GM18507 (cell line): Measurements from ENCODE around the gene FZD10.

ENCODE experiments used
- DNase-seq: peaks from one replicate; pipeline ENCODE4 v3.0.0; 2011; ENCODE audit warnings: low read depth; ENCODE audit not compliant: insufficient read length; ENCODE audit errors: extremely low spot score
- FAIRE-seq: peaks from 2 replicates; lab custom pipeline; 2011; peaks lifted over from hg19 to GRCh38; lab: Jason Lieb, UNC

Gene FZD10

GRCh38 chr12:130131025-130131424 lies 31.2 kb upstream of the FZD10 start:
- DNase-seq (no peak), FAIRE-seq (no peak)

- FAIRE-seq (no peak), DNase-seq (no peak)
Observed at GRCh38 chr12:130131801-130132200, 30.5 kb upstream of the FZD10 start.

- FAIRE-seq = no peak
- DNase-seq = no peak
Observed at GRCh38 chr12:130132831-130133511, 29.3 kb upstream of the FZD10 start.

GRCh38 chr12:130133851-130134562 lies 28.3 kb upstream of the FZD10 start:
- no peak for FAIRE-seq
- DNase-seq = no peak

GRCh38 chr12:130134563-130134915 lies 27.7 kb upstream of the FZD10 start:
- FAIRE-seq = no peak
- DNase-seq = no peak

GRCh38 chr12:130136509-130137039 lies 25.7 kb upstream of the FZD10 start:
- DNase-seq (no peak), FAIRE-seq (no peak)

GRCh38 chr12:130137040-130138018 lies 24.9 kb upstream of the FZD10 start:
- no peak for DNase-seq
- no peak for FAIRE-seq

- no peak for DNase-seq
- FAIRE-seq = no peak
Observed at GRCh38 chr12:130138478-130138877, 23.8 kb upstream of the FZD10 start.

GRCh38 chr12:130139567-130140421 lies 22.5 kb upstream of the FZD10 start:
- DNase-seq (no peak), FAIRE-seq (no peak)

- no peak for FAIRE-seq
- no peak for DNase-seq
Observed at GRCh38 chr12:130141105-130141504, 21.2 kb upstream of the FZD10 start.

GRCh38 chr12:130141901-130142683 lies 20.2 kb upstream of the FZD10 start:
- no peak for DNase-seq
- no peak for FAIRE-seq

GRCh38 chr12:130142736-130143135 lies 19.5 kb upstream of the FZD10 start:
- DNase-seq = no peak
- no peak for FAIRE-seq

- no peak for DNase-seq
- FAIRE-seq = no peak
Observed at GRCh38 chr12:130143136-130143535, 19.1 kb upstream of the FZD10 start.

- no peak for DNase-seq
- no peak for FAIRE-seq
Observed at GRCh38 chr12:130144256-130144655, 18.0 kb upstream of the FZD10 start.

GRCh38 chr12:130145731-130146130 lies 16.5 kb upstream of the FZD10 start:
- DNase-seq (no peak), FAIRE-seq (no peak)

GRCh38 chr12:130146176-130146931 lies 15.9 kb upstream of the FZD10 start:
- no peak for FAIRE-seq

GRCh38 chr12:130147875-130148596 lies 14.2 kb upstream of the FZD10 start:
- FAIRE-seq = no peak
- no peak for DNase-seq

More at GRCh38 chr12:130146176-130146931, 15.9 kb upstream of the FZD10 start:
- no peak for DNase-seq
